Stomach (tissue), 9 donors: ENCODE measurements around the gene TRIM25. TPM values are rescaled to one million over a fixed set of nuclear protein-coding genes. Genes with fewer than 3 reads are reported as not detected.

Source experiments
- DNase-seq, 2 donors: peaks; one replicate each; pipeline versions ENCODE4 v3.0.0 to v3.0.0-alpha.2; 2013 to 2019
- H3K27ac ChIP-seq, 5 donors: fragments of 200-600 bp in 4 of 5; sonication (generic) in 4 of 5; one replicate each; pipeline ENCODE4 v1.5.1; 2013 to 2019; ENCODE audit warnings: mild to moderate bottlenecking in 1 of 5, moderate library complexity in 1 of 5
- H3K27me3 ChIP-seq, 3 donors: fragments of 200-600 bp; sonication (generic); one replicate each; pipeline ENCODE4 v1.5.1; 2017 to 2019; ENCODE audit warnings: mixed run types in 1 of 3
- H3K36me3 ChIP-seq, 4 donors: fragments of 200-600 bp; sonication (generic); 1 replicate in 3 of 4; 2 replicates in 1 of 4; pipeline ENCODE4 v1.5.1; 2016 to 2019
- H3K4me1 ChIP-seq, 4 donors: fragments of 200-600 bp; sonication (generic); one replicate each; pipeline ENCODE4 v1.5.1; 2016 to 2019
- H3K4me3 ChIP-seq, 4 donors: fragments of 200-600 bp; sonication (generic) in 3 of 4; one replicate each; pipeline ENCODE4 v1.5.1; 2016 to 2019; ENCODE audit warnings: mild to moderate bottlenecking in 1 of 4
- H3K9me3 ChIP-seq, 4 donors: fragments of 200-600 bp; sonication (generic); one replicate each; pipeline ENCODE4 v1.5.1; 2016 to 2019
- CTCF ChIP-seq, 7 experiments: fragments of 450-650 bp in 4 of 7; fragments of 200-600 bp in 3 of 7; sonication (generic) in 3 of 7; IDR thresholded peaks; one replicate each; pipeline ENCODE4 v1.5.1; 2016 to 2019; ENCODE audit warnings: antibody characterized with exemption in 7 of 7, control low read depth in 2 of 7, mild to moderate bottlenecking in 1 of 7
- EP300 ChIP-seq: sonication (generic); formaldehyde crosslinking; IDR thresholded peaks from one replicate; pipeline ENCODE4 v1.6.1; 2017; ENCODE audit warnings: antibody characterized with exemption
- POLR2A ChIP-seq, 4 donors: fragments of 450-650 bp; IDR thresholded peaks; one replicate each; pipeline ENCODE4 v1.6.1; 2016; ENCODE audit warnings: antibody characterized with exemption in 4 of 4, control low read depth in 2 of 4, mild to moderate bottlenecking in 1 of 4, moderate library complexity in 1 of 4
- POLR2AphosphoS5 ChIP-seq, 3 donors: sonication (generic); formaldehyde crosslinking; IDR thresholded peaks; one replicate each; pipeline ENCODE4 v1.6.1; 2016; ENCODE audit warnings: antibody characterized with exemption in 3 of 3
- WGBS, 5 donors: extraction: QIAGEN DNeasy Blood & Tissue Kit in 3 of 5; methylation state at CpG; one replicate each; pipeline versions ENCODE4 v1.1.5 to v1.1.7; 2013 to 2018; 5-methylcytosine and 5-hydroxymethylcytosine counted together
- intact Hi-C: fragments of 100-400 bp; cut with DNase I; formaldehyde crosslinking; loops from one replicate; pipeline ENCODE4 v1.15.1; 2023; ENCODE audit warnings: low total_unique reads
- polyA plus RNA-seq, 3 donors: library from polyadenylated mRNA; stranded (reverse); fragments of 200-250 nt; gene quantifications; one replicate each; pipeline ENCODE4 v1.2.3, GENCODE V29; 2013
- total RNA-seq, 5 donors: library from RNA; depleted of rRNA; stranded (reverse); fragments of >200 nt; gene quantifications; one replicate each; pipeline versions ENCODE4 v1.1.0 to v1.2.3, GENCODE V29; 2014 to 2016
- donor health status: healthy with polysubstance abuse.
- donor health status: Bipolar disorder and iron deficiency.
- donor health status: healthy.

The TRIM25 gene
- total and polyA plus RNA-seq, 8 donors: 7.2 to 657 (median 26.6) TPM

GRCh38 chr17:56896217-56896967, 17.5 kb downstream of the TRIM25 start:
- no peaks in the 10 kb centered on the region for H3K27me3 ChIP-seq
- peaks cover 0 to 42% (median 10%) of the 10 kb centered on the region in 4 donors for H3K4me1 ChIP-seq
- H3K4me3 ChIP-seq: no peak overlapping the region
- peak overlapping the region in 1 of 5 donors; percentile 68 for H3K27ac ChIP-seq
- 69 to 82% (median 75%) methylated on average over 3 of the region's 3 CpGs for whole genome bisulfite sequencing, 5 donors
- TF ChIP-seq EP300: no peak
- no peak for TF ChIP-seq POLR2AphosphoS5 (IDR thresholded peaks at IDR 0.05)
- TF ChIP-seq CTCF (IDR thresholded peaks at IDR 0.05): no peak
- no peak for TF ChIP-seq POLR2A (IDR thresholded peaks at IDR 0.05)
- peaks cover 81 to 100% (median 100%) of the 10 kb centered on the region in 4 donors for H3K36me3 ChIP-seq
- no peaks in the 10 kb centered on the region for H3K9me3 ChIP-seq
- intact Hi-C loops: no loop called here
- peak in 1 of 2 donors; percentile 1 for DNase-seq

DNA sequence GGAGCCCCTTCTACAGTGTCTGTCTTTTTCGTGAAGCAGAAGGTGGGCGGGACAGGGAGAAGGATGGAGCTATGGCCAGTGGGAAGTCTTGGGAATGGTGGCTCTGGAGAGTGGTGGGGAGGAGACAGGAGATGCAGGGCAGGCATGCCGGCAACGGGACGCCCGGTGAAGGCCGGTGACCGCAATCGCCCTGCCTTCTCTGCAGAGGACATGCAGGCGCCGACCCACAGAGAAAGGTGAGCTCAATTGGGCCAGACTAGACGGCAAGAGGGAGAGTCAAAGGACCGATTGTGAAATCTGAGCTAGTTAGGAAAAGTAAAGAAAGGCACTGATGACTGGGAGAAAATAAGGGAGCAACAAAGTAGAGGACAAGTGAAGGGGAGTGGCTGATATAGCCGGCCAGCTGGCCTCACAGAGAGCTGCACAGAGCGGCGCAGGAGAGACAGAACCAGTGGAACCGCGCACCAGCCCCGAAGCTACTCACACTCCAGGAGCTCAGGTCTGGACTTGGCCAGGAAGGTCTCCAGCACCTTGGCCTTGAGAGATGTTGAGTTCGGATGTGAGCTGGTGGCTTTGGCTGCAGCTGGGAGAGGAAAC, 18.9 kb downstream of the TRIM25 start:
- 82 to 84% (median 83%) methylated on average over 20 of the region's 20 CpGs for WGBS, 5 donors
- H3K36me3 ChIP-seq: peaks cover 78 to 100% (median 100%) of the 10 kb centered on the region in 4 donors
- intact Hi-C loops: no loop called here

DNA sequence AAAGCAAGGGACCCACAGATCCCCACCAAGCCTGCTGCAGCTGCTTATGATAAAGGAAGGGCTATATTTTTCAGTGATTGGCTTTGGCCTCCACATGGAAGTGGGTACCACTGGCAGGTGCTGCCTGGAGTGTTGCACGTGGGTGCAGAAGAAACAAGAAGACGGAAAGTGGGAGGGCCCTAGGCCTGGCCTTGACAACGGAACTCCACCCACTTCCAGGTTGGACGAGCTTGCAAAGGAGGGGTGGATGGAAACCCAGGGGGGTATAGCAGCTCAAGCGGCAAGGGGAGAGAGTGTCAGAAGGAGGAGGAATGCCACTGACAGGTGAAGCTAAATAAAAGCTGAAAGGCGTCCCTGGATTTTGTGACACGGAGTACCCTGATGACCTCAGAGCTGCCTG, 20.3 kb downstream of the TRIM25 start:
- H3K4me3 ChIP-seq: no peak overlapping the region
- peaks cover 0 to 3% (median 0%) of the 10 kb centered on the region in 4 donors for H3K9me3 ChIP-seq
- H3K4me1 ChIP-seq: peaks cover 0 to 28% (median 10%) of the 10 kb centered on the region in 4 donors
- 76 to 83% (median 81%) methylated on average over 7 of the region's 7 CpGs for WGBS, 5 donors
- intact Hi-C loops: no loop called here
- no peak for TF ChIP-seq POLR2AphosphoS5 (IDR thresholded peaks at IDR 0.05)
- no peak for TF ChIP-seq POLR2A (IDR thresholded peaks at IDR 0.05)
- TF ChIP-seq EP300: no peak
- H3K27me3 ChIP-seq: no peaks in the 10 kb centered on the region
- peaks cover 65 to 100% (median 99%) of the 10 kb centered on the region in 4 donors for H3K36me3 ChIP-seq
- H3K27ac ChIP-seq: no peak overlapping the region
- DNase-seq: no peak

More for the DNA sequence above, 18.9 kb downstream of the TRIM25 start:
- DNase-seq: no peak
- TF ChIP-seq EP300: no peak
- no peak for TF ChIP-seq POLR2AphosphoS5 (IDR thresholded peaks at IDR 0.05)
- no peak for TF ChIP-seq CTCF (IDR thresholded peaks at IDR 0.05)
- TF ChIP-seq POLR2A (IDR thresholded peaks at IDR 0.05): no peak
- Histone ChIP-seq H3K4me1 (peaks cover 0 to 42% (median 10%) of the 10 kb centered on the region in 4 donors), H3K27ac (no peak overlapping the region), H3K27me3 (no peaks in the 10 kb centered on the region), H3K9me3 (no peaks in the 10 kb centered on the region), H3K4me3 (no peak overlapping the region)

GRCh38 chr17:56892333-56892732, 21.5 kb downstream of the TRIM25 start:
- intact Hi-C loops: no loop called here
- H3K4me1 ChIP-seq: peaks cover 0 to 17% (median 5%) of the 10 kb centered on the region in 4 donors
- H3K9me3 ChIP-seq: peaks cover 0 to 14% (median 5%) of the 10 kb centered on the region in 4 donors
- H3K27me3 ChIP-seq: no peaks in the 10 kb centered on the region
- WGBS, 5 donors: 98 to 100% (median 100%) methylated on average over 1 of the region's 1 CpG
- DNase-seq: no peak
- peaks cover 64 to 100% (median 99%) of the 10 kb centered on the region in 4 donors for H3K36me3 ChIP-seq
- H3K27ac ChIP-seq: no peak overlapping the region
- H3K4me3 ChIP-seq: no peak overlapping the region
- no peak for TF ChIP-seq POLR2A (IDR thresholded peaks at IDR 0.05)
- TF ChIP-seq CTCF (IDR thresholded peaks at IDR 0.05): no peak
- TF ChIP-seq EP300: no peak
- TF ChIP-seq POLR2AphosphoS5 (IDR thresholded peaks at IDR 0.05): no peak
